PC-9 (cell line): ENCODE data around the gene CD3G.

Experiments used
- EZH2 ChIP-seq: fragments of 200-600 bp; sonication (generic); IDR thresholded peaks from 2 replicates; pipeline ENCODE4 v1.8.0; 2017; ENCODE audit warnings: antibody characterized with exemption, low read depth
- TF ChIP-seq, protein P1 (sequence below): fragments of 200-600 bp; sonication (generic); conservative IDR thresholded peaks from 2 replicates; pipeline ENCODE4 v1.6.1; 2017; ENCODE audit warnings: mixed run types, antibody characterized with exemption, mild to moderate bottlenecking, moderate library complexity

DNA sequence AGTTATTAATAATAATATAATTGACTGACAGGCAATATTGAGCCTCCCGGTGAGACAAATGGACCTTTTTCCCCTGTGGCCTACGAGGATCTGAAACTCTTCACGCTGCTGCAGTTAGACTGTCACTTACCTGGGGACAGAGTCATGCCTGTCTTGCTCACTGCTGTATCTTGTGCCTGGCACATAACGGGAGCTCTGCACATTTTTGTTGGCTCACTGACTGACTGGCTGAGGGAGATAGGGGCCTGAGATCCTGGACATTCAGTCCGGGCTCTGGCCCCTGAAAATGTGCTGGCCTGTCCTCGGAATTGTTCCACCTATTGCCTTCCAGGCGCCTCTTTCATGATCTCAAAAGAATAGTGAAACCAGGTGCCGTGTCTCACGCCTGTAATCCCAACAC lies 896 bp upstream of the CD3G start:
- TF ChIP-seq, protein P1, sequence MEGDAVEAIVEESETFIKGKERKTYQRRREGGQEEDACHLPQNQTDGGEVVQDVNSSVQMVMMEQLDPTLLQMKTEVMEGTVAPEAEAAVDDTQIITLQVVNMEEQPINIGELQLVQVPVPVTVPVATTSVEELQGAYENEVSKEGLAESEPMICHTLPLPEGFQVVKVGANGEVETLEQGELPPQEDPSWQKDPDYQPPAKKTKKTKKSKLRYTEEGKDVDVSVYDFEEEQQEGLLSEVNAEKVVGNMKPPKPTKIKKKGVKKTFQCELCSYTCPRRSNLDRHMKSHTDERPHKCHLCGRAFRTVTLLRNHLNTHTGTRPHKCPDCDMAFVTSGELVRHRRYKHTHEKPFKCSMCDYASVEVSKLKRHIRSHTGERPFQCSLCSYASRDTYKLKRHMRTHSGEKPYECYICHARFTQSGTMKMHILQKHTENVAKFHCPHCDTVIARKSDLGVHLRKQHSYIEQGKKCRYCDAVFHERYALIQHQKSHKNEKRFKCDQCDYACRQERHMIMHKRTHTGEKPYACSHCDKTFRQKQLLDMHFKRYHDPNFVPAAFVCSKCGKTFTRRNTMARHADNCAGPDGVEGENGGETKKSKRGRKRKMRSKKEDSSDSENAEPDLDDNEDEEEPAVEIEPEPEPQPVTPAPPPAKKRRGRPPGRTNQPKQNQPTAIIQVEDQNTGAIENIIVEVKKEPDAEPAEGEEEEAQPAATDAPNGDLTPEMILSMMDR: no peak
- no peak for TF ChIP-seq EZH2
